GM10266 (cell line): ENCODE results near the gene SREBF1.

ENCODE experiments used
- DNase-seq: peaks from one replicate; pipeline ENCODE4 v3.0.0; 2012; ENCODE audit errors: extremely low spot score
- CTCF ChIP-seq: IDR thresholded peaks from 2 replicates; pipeline ENCODE4 v1.5.1; 2012; ENCODE audit warnings: mild to moderate bottlenecking, low read depth; ENCODE audit not compliant: control insufficient read depth, insufficient read depth; ENCODE audit errors: missing control alignments

The SREBF1 gene

GRCh38 chr17:17769869-17770631 lies 66.7 kb downstream of the SREBF1 start:
- no peak for TF ChIP-seq CTCF
- no peak for DNase-seq

- no peak for DNase-seq
- no peak for TF ChIP-seq CTCF
Measured at GRCh38 chr17:17768424-17769088, 68.2 kb downstream of the SREBF1 start.

GRCh38 chr17:17767887-17768418 lies 68.8 kb downstream of the SREBF1 start:
- TF ChIP-seq CTCF, result no peak
- DNase-seq, result no peak

- TF ChIP-seq CTCF, result no peak
- DNase-seq, result no peak
Measured at GRCh38 chr17:17767154-17767869, 69.5 kb downstream of the SREBF1 start.

GRCh38 chr17:17766744-17767120 lies 70.1 kb downstream of the SREBF1 start:
- no peak for TF ChIP-seq CTCF
- DNase-seq, result no peak

- no peak for TF ChIP-seq CTCF
- peak; percentile 76 for DNase-seq
Measured at GRCh38 chr17:17766077-17766743, 70.6 kb downstream of the SREBF1 start.
